Activated CD8-positive, alpha-beta memory T cell treated with anti-CD3 and anti-CD28 coated beads, Interleukin-2, amount 50 U/mL, for 4 hours (primary cell): ENCODE results near the gene PLEKHA5.

ENCODE experiments used
- DNase-seq: peaks from one replicate; pipeline ENCODE4 v3.0.0-alpha.2; 2020

PLEKHA5 gene

GRCh38 chr12:19130224-19131024 lies 891 bp downstream of the PLEKHA5 start:
- DNase-seq = peak; percentile 20

DNA sequence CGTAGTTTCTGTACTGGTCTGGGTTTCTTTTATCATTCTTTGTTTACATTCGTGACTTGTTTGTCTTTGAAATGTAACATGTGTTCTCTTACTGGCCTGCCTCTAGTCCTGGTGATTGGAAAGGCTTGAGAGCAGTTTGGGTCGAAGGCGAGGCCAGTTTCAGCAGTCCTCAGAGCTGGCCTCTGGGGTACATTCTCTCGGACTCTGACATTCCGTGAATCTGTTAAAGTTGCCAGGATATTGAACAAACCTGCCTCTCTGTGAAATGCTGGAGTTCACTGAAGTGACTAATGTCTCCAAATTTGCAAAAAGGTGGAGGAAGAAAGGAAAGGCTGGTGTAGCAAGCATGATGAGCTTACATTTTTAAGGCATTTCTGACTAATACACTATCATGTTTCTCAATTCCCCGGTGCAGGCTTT lies 1.5 kb downstream of the PLEKHA5 start:
- DNase-seq = no peak

GRCh38 chr12:19138551-19138950 lies 9.0 kb downstream of the PLEKHA5 start:
- no peak for DNase-seq

- no peak for DNase-seq
Measured at GRCh38 chr12:19138956-19139355, 9.4 kb downstream of the PLEKHA5 start.

- DNase-seq = no peak
Measured at GRCh38 chr12:19139615-19140194, 10.2 kb downstream of the PLEKHA5 start.

DNA sequence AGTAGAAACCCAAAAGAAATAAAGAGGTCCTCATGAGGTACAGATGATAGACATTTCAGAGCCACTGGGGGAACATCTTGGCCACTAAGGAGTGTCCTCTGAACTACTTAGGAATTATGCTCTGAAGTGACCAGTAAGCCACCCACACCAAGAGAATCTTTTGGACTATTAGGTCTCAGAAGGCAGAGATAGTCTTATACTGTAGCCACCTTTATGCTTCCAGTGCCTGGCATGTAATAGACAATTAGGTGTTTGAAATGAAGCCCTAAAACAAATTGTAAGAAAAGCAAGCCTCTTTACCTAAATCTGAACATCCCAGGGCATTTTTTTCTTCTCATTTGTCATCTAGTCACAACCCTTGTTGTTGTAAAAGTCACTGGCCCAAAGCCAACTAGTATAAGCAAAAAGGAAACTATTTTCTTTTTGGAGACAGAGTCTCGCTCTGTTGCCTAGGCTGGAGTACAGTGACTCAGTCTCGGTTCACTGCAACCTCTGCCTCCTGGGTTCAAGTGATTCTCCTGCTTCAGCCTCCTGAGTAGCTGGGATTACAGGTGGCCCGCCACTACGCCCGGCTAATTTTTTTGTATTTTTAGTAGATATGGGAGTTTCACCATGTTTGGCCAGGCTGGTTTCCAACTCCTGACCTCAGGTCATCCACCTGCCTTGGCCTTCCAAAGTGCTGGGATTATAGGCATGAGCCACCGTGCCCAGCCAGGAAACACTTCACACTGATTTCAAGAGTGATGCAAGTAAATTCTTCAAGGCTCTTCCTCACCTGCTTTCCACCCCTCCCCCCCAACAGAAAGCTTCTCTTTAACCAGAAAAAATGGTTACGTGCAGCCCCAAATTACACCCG lies 11.1 kb downstream of the PLEKHA5 start:
- DNase-seq = no peak

DNA sequence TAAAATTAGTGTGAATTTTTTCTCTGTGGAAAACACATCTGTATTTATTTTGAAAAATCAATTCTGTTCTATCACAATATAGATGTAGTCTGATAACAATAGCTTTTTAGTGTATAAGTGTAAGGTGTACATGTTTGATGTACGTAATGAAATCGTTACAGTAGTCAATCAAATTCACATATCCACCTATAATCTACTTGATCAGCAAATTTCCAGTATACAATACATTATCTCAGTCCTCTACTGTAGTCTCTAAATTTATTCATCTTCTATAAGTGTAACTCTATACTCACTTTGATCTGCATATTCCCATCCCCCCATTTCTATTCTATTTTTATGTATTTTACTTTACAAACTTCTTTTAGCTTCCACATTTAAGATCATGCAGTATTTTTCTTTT lies 13.0 kb downstream of the PLEKHA5 start:
- no peak for DNase-seq

DNA sequence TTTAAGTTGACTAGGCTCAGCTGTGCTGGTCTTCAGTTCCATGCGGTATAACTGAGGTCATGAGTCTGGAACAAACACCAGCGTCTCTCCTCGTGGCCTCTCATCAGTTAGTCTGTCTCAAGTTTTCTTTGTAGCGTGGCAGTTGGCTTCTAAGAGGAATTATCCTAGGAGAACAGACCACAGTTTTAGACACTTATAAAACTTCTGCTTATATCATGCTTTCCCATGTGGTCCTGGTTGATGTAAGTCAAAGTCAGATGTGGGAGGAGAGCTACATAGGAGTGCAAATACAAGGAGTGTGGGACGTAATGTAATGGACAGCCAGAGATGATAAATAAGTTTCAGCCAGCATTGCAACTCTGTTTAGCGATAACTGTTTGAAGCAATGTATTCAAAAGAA lies 14.8 kb downstream of the PLEKHA5 start:
- DNase-seq = no peak

GRCh38 chr12:19144985-19145384 lies 15.5 kb downstream of the PLEKHA5 start:
- no peak for DNase-seq

- DNase-seq = no peak
Measured at GRCh38 chr12:19148860-19149259, 19.3 kb downstream of the PLEKHA5 start.

- no peak for DNase-seq
Measured at GRCh38 chr12:19150273-19150900, 20.9 kb downstream of the PLEKHA5 start.

GRCh38 chr12:19151298-19151697 lies 21.8 kb downstream of the PLEKHA5 start:
- DNase-seq = no peak

DNA sequence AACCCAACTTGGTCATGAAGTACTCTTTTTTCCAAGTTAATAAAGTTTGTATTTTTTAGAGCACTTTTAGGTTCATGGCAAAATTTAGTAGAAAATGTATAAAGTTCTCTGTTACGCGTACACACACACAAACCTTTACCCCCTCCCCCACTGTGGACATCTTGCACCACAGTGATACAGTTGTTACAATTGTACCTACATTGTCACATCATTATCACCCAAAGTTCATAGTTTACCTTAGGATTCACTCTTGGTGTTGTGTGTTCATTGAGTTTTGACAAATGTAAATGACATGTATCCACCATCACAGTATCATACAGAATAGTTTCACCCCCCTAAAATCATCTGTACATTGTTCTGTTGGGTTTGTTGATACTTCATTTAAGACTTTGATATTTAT lies 23.9 kb downstream of the PLEKHA5 start:
- DNase-seq = no peak

DNA sequence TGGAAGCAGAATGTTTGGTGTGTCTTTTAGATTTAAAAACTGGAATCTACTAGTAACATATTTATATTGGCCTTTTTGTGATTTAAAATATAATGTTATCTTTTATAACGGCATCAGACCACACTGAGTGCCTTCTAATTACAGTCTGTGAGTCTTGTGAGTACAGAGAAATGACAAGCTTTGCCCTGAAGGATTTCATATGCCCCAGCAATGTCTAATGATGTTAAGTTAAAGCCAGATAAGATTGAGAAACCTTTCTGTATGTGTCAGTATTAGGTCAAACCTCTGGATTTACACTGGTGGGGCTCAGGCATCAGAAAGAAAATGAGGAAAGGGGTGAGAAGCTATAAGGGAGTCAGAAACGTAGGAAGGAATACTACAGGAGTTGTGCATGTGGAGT lies 25.2 kb downstream of the PLEKHA5 start:
- DNase-seq = no peak

DNA sequence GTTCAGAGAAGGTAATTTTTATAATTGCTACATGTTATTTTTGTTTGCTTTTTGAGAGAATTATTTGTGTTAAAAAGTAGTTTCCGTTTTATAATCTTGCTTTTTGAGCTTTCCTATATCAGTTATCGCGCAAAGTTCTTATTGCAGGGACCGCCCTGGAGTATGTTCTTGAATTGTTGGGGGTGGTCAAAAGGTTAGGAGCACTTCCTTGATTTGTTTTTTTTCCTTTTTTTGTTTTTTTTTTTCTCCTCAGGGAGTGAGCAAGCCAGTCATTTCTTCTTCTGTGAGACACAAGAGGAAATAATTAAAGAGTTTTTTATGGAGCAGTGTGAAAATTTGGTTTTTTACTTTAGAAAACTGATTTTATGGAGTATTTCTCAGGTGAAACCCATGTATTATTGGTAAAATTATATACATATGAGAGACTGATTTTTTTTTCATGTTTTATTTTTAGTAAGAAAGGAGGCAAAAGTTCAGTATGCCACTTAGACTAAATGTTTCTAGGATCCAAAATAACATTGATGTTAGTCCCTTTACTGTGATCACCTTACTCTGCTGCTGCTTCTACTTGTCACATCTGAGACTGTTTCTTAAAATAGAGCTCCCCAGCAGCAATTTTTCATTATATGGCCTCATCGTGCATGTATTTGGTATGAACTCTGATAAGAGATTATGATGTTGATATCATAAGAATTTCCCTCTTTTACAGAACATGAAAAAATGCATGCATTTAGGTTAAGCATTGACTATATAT lies 26.6 kb downstream of the PLEKHA5 start:
- DNase-seq = no peak

DNA sequence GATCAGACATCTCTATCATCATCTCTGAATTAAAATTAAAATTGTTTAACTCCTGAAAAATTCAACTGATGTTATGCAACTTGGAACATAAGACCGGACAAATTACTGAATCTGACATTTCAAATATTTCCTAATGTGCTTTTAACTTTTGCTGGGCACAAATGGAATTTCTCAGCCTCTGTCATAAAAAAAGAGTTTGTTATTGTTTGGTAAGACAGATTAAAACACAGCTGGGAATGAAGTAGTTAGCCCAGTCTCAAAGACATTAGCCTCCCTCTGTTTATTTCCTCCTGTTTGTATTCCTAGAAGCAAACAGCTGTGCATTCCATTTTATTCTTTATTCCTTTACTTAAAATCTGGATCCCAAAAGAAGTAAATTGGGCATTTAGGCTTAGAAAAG lies 29.4 kb downstream of the PLEKHA5 start:
- no peak for DNase-seq

- DNase-seq = no peak
Measured at GRCh38 chr12:19161216-19161615, 31.7 kb downstream of the PLEKHA5 start.

DNA sequence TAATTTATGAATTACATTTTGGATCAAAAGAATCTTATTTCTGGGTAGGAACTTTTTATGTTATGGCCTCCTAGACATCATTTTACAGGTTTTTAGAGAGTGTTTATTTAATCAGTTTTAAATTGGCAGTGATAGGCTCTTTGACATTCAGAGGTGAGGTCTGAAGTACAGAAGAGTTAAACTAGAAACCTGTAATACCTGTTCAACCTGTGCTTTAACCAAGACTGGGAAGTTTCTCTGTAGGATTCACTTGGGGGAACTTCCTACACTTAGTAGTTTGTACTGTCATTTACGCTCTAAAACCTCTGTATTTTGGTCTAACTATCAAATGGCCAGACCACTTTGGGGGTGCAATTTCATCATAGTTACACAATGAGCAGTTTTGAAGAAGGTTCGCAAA lies 35.9 kb downstream of the PLEKHA5 start:
- no peak for DNase-seq

DNA sequence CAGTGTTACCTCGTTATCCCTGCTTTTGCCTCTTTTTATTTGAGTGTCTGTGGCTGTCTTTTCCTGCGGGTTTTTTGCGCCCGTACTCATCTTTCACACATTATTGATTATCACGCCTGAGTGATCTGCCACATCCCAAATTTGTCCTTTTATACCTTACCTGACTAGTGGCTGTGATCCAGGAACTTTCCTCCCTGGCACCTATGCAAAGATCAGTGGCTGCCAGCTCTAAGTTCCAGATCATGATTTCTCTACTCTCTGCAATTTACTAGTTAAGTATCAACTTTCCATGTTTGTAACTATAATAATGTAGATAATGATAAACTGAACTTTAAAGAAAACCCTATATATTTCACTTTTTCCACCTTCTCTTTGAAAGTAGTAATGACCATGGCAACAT lies 36.9 kb downstream of the PLEKHA5 start:
- no peak for DNase-seq

- no peak for DNase-seq
Measured at GRCh38 chr12:19166956-19167355, 37.4 kb downstream of the PLEKHA5 start.

DNA sequence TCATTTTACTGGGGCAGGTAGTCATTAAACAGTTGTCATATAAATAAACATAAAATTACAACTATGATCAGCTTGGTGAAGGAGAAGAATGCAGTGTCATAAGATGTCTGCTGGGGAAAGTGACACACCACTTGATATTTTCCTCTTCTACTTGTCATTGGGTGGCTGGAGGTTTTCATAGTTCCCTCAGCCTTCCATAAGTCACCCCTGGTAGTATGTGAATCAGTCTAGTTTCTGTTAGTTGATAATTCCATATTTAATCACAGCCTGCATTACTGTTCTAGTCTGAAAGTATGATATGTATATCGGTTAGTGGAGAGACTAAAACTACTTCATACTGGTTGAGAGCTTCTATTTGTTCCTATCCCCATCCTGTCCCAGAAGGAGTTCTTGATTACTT lies 38.2 kb downstream of the PLEKHA5 start:
- DNase-seq = no peak

- no peak for DNase-seq
Measured at GRCh38 chr12:19168644-19169043, 39.1 kb downstream of the PLEKHA5 start.

- no peak for DNase-seq
Measured at GRCh38 chr12:19169222-19169621, 39.7 kb downstream of the PLEKHA5 start.
